ENCODE data around the gene FBXL7.

The FBXL7 gene

GRCh38 chr5:15737036-15737821 lies 237.2 kb downstream of the FBXL7 start:
- Histone ChIP-seq H2BK5ac (ENCODE audit: low read depth, low read length, poor library complexity) (no peak overlapping the region), H4K8ac (ENCODE audit: low read depth, low read length) (no peak overlapping the region), H3K4me1 (ENCODE audit: control insufficient read depth in 1 of 2, insufficient read depth in 2 of 2, low read length in 2 of 2) (no peaks in the 10 kb centered on the region), H3K14ac (ENCODE audit: low read length) (no peak overlapping the region), H3K27ac (ENCODE audit: low read depth, low read length) (no peak overlapping the region), H4K12ac (ENCODE audit: low read depth, low read length) (no peak overlapping the region), H3K4ac (ENCODE audit: low read depth, low read length) (no peak overlapping the region), H4K91ac (ENCODE audit: low read depth, low read length) (no peak overlapping the region), H3K9me3 (ENCODE audit: insufficient read depth, low read depth, low read length) (no peaks in the 10 kb centered on the region), H3K18ac (ENCODE audit: low read length) (no peak overlapping the region), H3K9ac (ENCODE audit: low read length) (no peak overlapping the region), H3K79me2 (ENCODE audit: control insufficient read depth, insufficient read depth, low read length, poor library complexity) (no peaks in the 10 kb centered on the region), H3K36me3 (ENCODE audit: control insufficient read depth in 1 of 2, insufficient read depth in 2 of 2, low read length in 2 of 2) (no peaks in the 10 kb centered on the region), H2BK12ac (ENCODE audit: low read length) (no peak overlapping the region), H3K27me3 (ENCODE audit: insufficient read depth, low read length) (no peaks in the 10 kb centered on the region), H3K79me1 (ENCODE audit: low read length) (no peaks in the 10 kb centered on the region), H3K23ac (ENCODE audit: low read length) (no peak overlapping the region), H3K4me3 (ENCODE audit: low read depth, low read length) (no peak overlapping the region), H2AFZ (ENCODE audit: insufficient read depth, low read length, poor library complexity) (no peak overlapping the region), H2AK5ac (ENCODE audit: low read length) (no peak overlapping the region), H2BK120ac (ENCODE audit: insufficient read depth, low read length, poor library complexity) (no peak overlapping the region), H3K4me2 (ENCODE audit: low read length) (no peak overlapping the region)
- DNase-seq = no peak
- no CpG with 5 or more reads among the region's 8 CpGs for WGBS (ENCODE audit: extremely low coverage, insufficient coverage, insufficient read length)

- WGBS (ENCODE audit: extremely low coverage, insufficient coverage, insufficient read length) = no CpG with 5 or more reads among the region's 5 CpGs
These were observed 238.1 kb downstream of the FBXL7 start for GRCh38 chr5:15737871-15738664.

GRCh38 chr5:15740383-15740782 lies 240.4 kb downstream of the FBXL7 start:
- H3K4me2 ChIP-seq (ENCODE audit: low read length) = no peak overlapping the region
- H3K79me1 ChIP-seq (ENCODE audit: low read length) = no peaks in the 10 kb centered on the region
- H4K8ac ChIP-seq (ENCODE audit: low read depth, low read length) = no peak overlapping the region
- no peak overlapping the region for H2AFZ ChIP-seq (ENCODE audit: insufficient read depth, low read length, poor library complexity)
- H3K27me3 ChIP-seq (ENCODE audit: insufficient read depth, low read length) = no peaks in the 10 kb centered on the region
- H3K4me3 ChIP-seq (ENCODE audit: low read depth, low read length) = no peak overlapping the region
- no peaks in the 10 kb centered on the region for H3K79me2 ChIP-seq (ENCODE audit: control insufficient read depth, insufficient read depth, low read length, poor library complexity)
- H2BK120ac ChIP-seq (ENCODE audit: insufficient read depth, low read length, poor library complexity) = no peak overlapping the region
- H3K4me1 ChIP-seq (ENCODE audit: control insufficient read depth in 1 of 2, insufficient read depth in 2 of 2, low read length in 2 of 2) = no peaks in the 10 kb centered on the region
- H3K14ac ChIP-seq (ENCODE audit: low read length) = no peak overlapping the region
- H2AK5ac ChIP-seq (ENCODE audit: low read length) = no peak overlapping the region
- no peak overlapping the region for H4K12ac ChIP-seq (ENCODE audit: low read depth, low read length)
- no peak for DNase-seq
- no peak overlapping the region for H3K9ac ChIP-seq (ENCODE audit: low read length)
- no peak overlapping the region for H3K27ac ChIP-seq (ENCODE audit: low read depth, low read length)
- no peak overlapping the region for H3K23ac ChIP-seq (ENCODE audit: low read length)
- H4K91ac ChIP-seq (ENCODE audit: low read depth, low read length) = no peak overlapping the region
- no peak overlapping the region for H2BK5ac ChIP-seq (ENCODE audit: low read depth, low read length, poor library complexity)
- H3K9me3 ChIP-seq (ENCODE audit: insufficient read depth, low read depth, low read length) = peaks cover 6% of the 10 kb centered on the region
- H3K36me3 ChIP-seq (ENCODE audit: control insufficient read depth in 1 of 2, insufficient read depth in 2 of 2, low read length in 2 of 2) = peaks cover 0 to 2% of the 10 kb centered on the region in 2 experiments
- no peak overlapping the region for H3K4ac ChIP-seq (ENCODE audit: low read depth, low read length)
- H3K18ac ChIP-seq (ENCODE audit: low read length) = no peak overlapping the region
- H2BK12ac ChIP-seq (ENCODE audit: low read length) = no peak overlapping the region

More at GRCh38 chr5:15737871-15738664, 238.1 kb downstream of the FBXL7 start:
- Histone ChIP-seq H3K4me2 (ENCODE audit: low read length) (no peak overlapping the region), H2AK5ac (ENCODE audit: low read length) (no peak overlapping the region), H3K9me3 (ENCODE audit: insufficient read depth, low read depth, low read length) (no peaks in the 10 kb centered on the region), H3K9ac (ENCODE audit: low read length) (no peak overlapping the region), H3K14ac (ENCODE audit: low read length) (no peak overlapping the region), H3K18ac (ENCODE audit: low read length) (no peak overlapping the region), H2BK120ac (ENCODE audit: insufficient read depth, low read length, poor library complexity) (no peak overlapping the region), H3K36me3 (ENCODE audit: control insufficient read depth in 1 of 2, insufficient read depth in 2 of 2, low read length in 2 of 2) (no peaks in the 10 kb centered on the region), H3K79me1 (ENCODE audit: low read length) (no peaks in the 10 kb centered on the region), H3K4me3 (ENCODE audit: low read depth, low read length) (no peak overlapping the region), H2BK12ac (ENCODE audit: low read length) (no peak overlapping the region), H3K4ac (ENCODE audit: low read depth, low read length) (no peak overlapping the region), H3K79me2 (ENCODE audit: control insufficient read depth, insufficient read depth, low read length, poor library complexity) (no peaks in the 10 kb centered on the region), H2BK5ac (ENCODE audit: low read depth, low read length, poor library complexity) (no peak overlapping the region), H4K91ac (ENCODE audit: low read depth, low read length) (no peak overlapping the region), H3K23ac (ENCODE audit: low read length) (no peak overlapping the region), H3K27ac (ENCODE audit: low read depth, low read length) (no peak overlapping the region), H3K4me1 (ENCODE audit: control insufficient read depth in 1 of 2, insufficient read depth in 2 of 2, low read length in 2 of 2) (no peaks in the 10 kb centered on the region), H3K27me3 (ENCODE audit: insufficient read depth, low read length) (no peaks in the 10 kb centered on the region), H4K8ac (ENCODE audit: low read depth, low read length) (no peak overlapping the region), H4K12ac (ENCODE audit: low read depth, low read length) (no peak overlapping the region), H2AFZ (ENCODE audit: insufficient read depth, low read length, poor library complexity) (no peak overlapping the region)
- no peak for DNase-seq

GRCh38 chr5:15741591-15741990 lies 241.6 kb downstream of the FBXL7 start:
- H3K14ac ChIP-seq (ENCODE audit: low read length) = no peak overlapping the region
- H2AK5ac ChIP-seq (ENCODE audit: low read length) = no peak overlapping the region
- no peak overlapping the region for H4K12ac ChIP-seq (ENCODE audit: low read depth, low read length)
- no peak overlapping the region for H2AFZ ChIP-seq (ENCODE audit: insufficient read depth, low read length, poor library complexity)
- peaks cover 6% of the 10 kb centered on the region for H3K9me3 ChIP-seq (ENCODE audit: insufficient read depth, low read depth, low read length)
- peaks cover 0 to 2% of the 10 kb centered on the region in 2 experiments for H3K36me3 ChIP-seq (ENCODE audit: control insufficient read depth in 1 of 2, insufficient read depth in 2 of 2, low read length in 2 of 2)
- H3K79me1 ChIP-seq (ENCODE audit: low read length) = no peaks in the 10 kb centered on the region
- DNase-seq = no peak
- H3K27me3 ChIP-seq (ENCODE audit: insufficient read depth, low read length) = no peaks in the 10 kb centered on the region
- H3K4me1 ChIP-seq (ENCODE audit: control insufficient read depth in 1 of 2, insufficient read depth in 2 of 2, low read length in 2 of 2) = no peaks in the 10 kb centered on the region
- no peak overlapping the region for H3K4me3 ChIP-seq (ENCODE audit: low read depth, low read length)
- H4K8ac ChIP-seq (ENCODE audit: low read depth, low read length) = no peak overlapping the region
- H3K79me2 ChIP-seq (ENCODE audit: control insufficient read depth, insufficient read depth, low read length, poor library complexity) = no peaks in the 10 kb centered on the region
- H3K9ac ChIP-seq (ENCODE audit: low read length) = no peak overlapping the region
- H2BK5ac ChIP-seq (ENCODE audit: low read depth, low read length, poor library complexity) = no peak overlapping the region
- no peak overlapping the region for H2BK12ac ChIP-seq (ENCODE audit: low read length)
- no peak overlapping the region for H3K18ac ChIP-seq (ENCODE audit: low read length)
- H3K4ac ChIP-seq (ENCODE audit: low read depth, low read length) = no peak overlapping the region
- H3K23ac ChIP-seq (ENCODE audit: low read length) = no peak overlapping the region
- no peak overlapping the region for H2BK120ac ChIP-seq (ENCODE audit: insufficient read depth, low read length, poor library complexity)
- no CpG with 5 or more reads among the region's 5 CpGs for WGBS (ENCODE audit: extremely low coverage, insufficient coverage, insufficient read length)
- no peak overlapping the region for H3K4me2 ChIP-seq (ENCODE audit: low read length)
- H3K27ac ChIP-seq (ENCODE audit: low read depth, low read length) = no peak overlapping the region
- no peak overlapping the region for H4K91ac ChIP-seq (ENCODE audit: low read depth, low read length)
